GM23338 (cell line): ENCODE results near the gene NDUFAF8. TPM values are rescaled to one million over a fixed set of nuclear protein-coding genes. Genes with fewer than 3 reads are reported as not detected.

Experiments used
- ETS1 ChIP-seq: IDR thresholded peaks from 2 replicates; pipeline ENCODE4 v1.6.1; 2016; ENCODE audit warnings: antibody characterized with exemption
- POLR2AphosphoS5 ChIP-seq: IDR thresholded peaks from 2 replicates; pipeline ENCODE4 v1.6.1; 2016; ENCODE audit warnings: antibody characterized with exemption, low read depth
- ZNF114 ChIP-seq: fragments of 250-450 bp; sonication (Bioruptor Pico); IDR thresholded peaks from 2 replicates; pipeline ENCODE4 v1.5.0; 2020; ENCODE audit warnings: mild to moderate bottlenecking, moderate library complexity
- ZNF462 ChIP-seq: fragments of 250-450 bp; sonication (Bioruptor Pico); IDR thresholded peaks from 2 replicates; pipeline ENCODE4 v1.5.0; 2020; ENCODE audit warnings: mild to moderate bottlenecking, moderate library complexity
- polyA plus RNA-seq: library from polyadenylated mRNA; unstranded; fragments of >200 nt; fragmentation: Nextera tagmentation; extraction: Ambion mirVana; gene quantifications from 2 replicates; pipeline ENCODE4 v1.2.1, GENCODE V29; 2016
- total RNA-seq: library from RNA; depleted of rRNA; stranded (reverse); fragments of >200 nt; shearing (Covaris generic); gene quantifications from 2 replicates; pipeline ENCODE4 v1.2.3, GENCODE V29; 2014; rRNA removed
- TF ChIP-seq, protein P1 (sequence below), 2 experiments: fragments of 200-600 bp in 1 of 2; sonication (generic) in 1 of 2; conservative IDR thresholded peaks; 2 replicates each; pipeline versions ENCODE4 v1.5.1 to v1.6.1; 2016 to 2017; ENCODE audit warnings: antibody characterized with exemption in 2 of 2, low read depth in 2 of 2, mild to moderate bottlenecking in 2 of 2, moderate library complexity in 1 of 2

The NDUFAF8 gene
- total and polyA plus RNA-seq, 2 experiments from 2014 or later, result 21.5 to 156 TPM

- TF ChIP-seq ZNF462 (CRISPR knock-in tag) (no peak), POLR2AphosphoS5 (no peak), ETS1 (no peak), ZNF114 (CRISPR knock-in tag) (no peak)
- TF ChIP-seq, protein P1, sequence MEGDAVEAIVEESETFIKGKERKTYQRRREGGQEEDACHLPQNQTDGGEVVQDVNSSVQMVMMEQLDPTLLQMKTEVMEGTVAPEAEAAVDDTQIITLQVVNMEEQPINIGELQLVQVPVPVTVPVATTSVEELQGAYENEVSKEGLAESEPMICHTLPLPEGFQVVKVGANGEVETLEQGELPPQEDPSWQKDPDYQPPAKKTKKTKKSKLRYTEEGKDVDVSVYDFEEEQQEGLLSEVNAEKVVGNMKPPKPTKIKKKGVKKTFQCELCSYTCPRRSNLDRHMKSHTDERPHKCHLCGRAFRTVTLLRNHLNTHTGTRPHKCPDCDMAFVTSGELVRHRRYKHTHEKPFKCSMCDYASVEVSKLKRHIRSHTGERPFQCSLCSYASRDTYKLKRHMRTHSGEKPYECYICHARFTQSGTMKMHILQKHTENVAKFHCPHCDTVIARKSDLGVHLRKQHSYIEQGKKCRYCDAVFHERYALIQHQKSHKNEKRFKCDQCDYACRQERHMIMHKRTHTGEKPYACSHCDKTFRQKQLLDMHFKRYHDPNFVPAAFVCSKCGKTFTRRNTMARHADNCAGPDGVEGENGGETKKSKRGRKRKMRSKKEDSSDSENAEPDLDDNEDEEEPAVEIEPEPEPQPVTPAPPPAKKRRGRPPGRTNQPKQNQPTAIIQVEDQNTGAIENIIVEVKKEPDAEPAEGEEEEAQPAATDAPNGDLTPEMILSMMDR (conservative IDR thresholded peaks at IDR 0.05; ENCODE audit: low read depth in 2 of 2), result no peak
Measured at GRCh38 chr17:81290230-81290629, 51.1 kb downstream of the NDUFAF8 start (continued).

Other genes starting within 250 kb of the NDUFAF8 start
- 8.2 and 12.3 TPM in 2 replicates for gene CHMP6, start 247.5 kb upstream of the NDUFAF8 start, total RNA-seq
- gene CHMP6, start 247.5 kb upstream of the NDUFAF8 start, polyA plus RNA-seq, result 13.2 and 14.0 TPM in 2 replicates
- 16.7 and 22.7 TPM in 2 replicates for gene BAIAP2, start 204.2 kb upstream of the NDUFAF8 start, total RNA-seq
- 21.7 and 22.7 TPM in 2 replicates for gene BAIAP2, start 204.2 kb upstream of the NDUFAF8 start, polyA plus RNA-seq
- gene PVALEF, start 73.8 kb upstream of the NDUFAF8 start, total RNA-seq, result not detected in 2 replicates
- gene PVALEF, start 73.8 kb upstream of the NDUFAF8 start, polyA plus RNA-seq, result not detected in 2 replicates
- 2.3 and 5.0 TPM in 2 replicates for gene AATK, start 73.1 kb upstream of the NDUFAF8 start, total RNA-seq
- gene AATK, start 73.1 kb upstream of the NDUFAF8 start, polyA plus RNA-seq, result 1.1 and 1.3 TPM in 2 replicates
- 29.0 and 35.5 TPM in 2 replicates for gene CEP131, start 16.4 kb upstream of the NDUFAF8 start, total RNA-seq
- gene CEP131, start 16.4 kb upstream of the NDUFAF8 start, polyA plus RNA-seq, result 26.8 and 29.4 TPM in 2 replicates
- 25.3 and 37.5 TPM in 2 replicates for gene TEPSIN, start 263 bp upstream of the NDUFAF8 start, total RNA-seq
- gene TEPSIN, start 263 bp upstream of the NDUFAF8 start, polyA plus RNA-seq, result 4.4 and 5.5 TPM in 2 replicates
- gene SLC38A10, start 56.0 kb downstream of the NDUFAF8 start, total RNA-seq, result 51.7 and 55.8 TPM in 2 replicates
- 17.1 and 18.3 TPM in 2 replicates for gene SLC38A10, start 56.0 kb downstream of the NDUFAF8 start, polyA plus RNA-seq
- gene BAHCC1, start 156.1 kb downstream of the NDUFAF8 start, total RNA-seq, result 1.1 and 1.8 TPM in 2 replicates
- gene BAHCC1, start 156.1 kb downstream of the NDUFAF8 start, polyA plus RNA-seq, result 0.17 and 0.24 TPM in 2 replicates